ENCODE results near the gene AP3M1.
A peak's percentile ranks its signal among the peaks of the same experiment; 100 is the strongest.

Gene AP3M1

DNA sequence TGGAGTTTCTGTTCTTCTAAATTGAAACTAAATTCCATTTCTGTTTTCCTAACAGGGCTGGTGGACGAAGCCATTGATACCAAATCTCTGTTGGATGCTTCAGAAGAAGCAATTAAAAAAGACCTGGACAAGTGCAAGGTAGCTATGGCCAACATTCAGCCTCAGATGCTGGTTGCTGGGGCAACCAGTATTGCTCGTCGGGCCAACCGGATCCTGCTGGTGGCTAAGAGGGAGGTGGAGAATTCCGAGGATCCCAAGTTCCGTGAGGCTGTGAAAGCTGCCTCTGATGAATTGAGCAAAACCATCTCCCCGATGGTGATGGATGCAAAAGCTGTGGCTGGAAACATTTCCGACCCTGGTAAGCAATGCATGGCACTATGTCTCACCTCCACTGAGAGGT is 45.6 kb downstream of the AP3M1 start:
- Histone ChIP-seq H3K4me3 (ENCODE audit: low read depth, low read length) (no peak overlapping the region), H3K36me3 (ENCODE audit: control insufficient read depth in 2 of 2, insufficient read depth in 1 of 2, low read length in 2 of 2) (peaks cover 31 to 89% of the 10 kb centered on the region in 2 experiments), H3K9me3 (ENCODE audit: control insufficient read depth, insufficient read depth, low read depth, low read length) (no peaks in the 10 kb centered on the region), H3K27ac (ENCODE audit: extremely low read depth, low read depth, low read length) (no peak overlapping the region), H3K4me1 (ENCODE audit: control insufficient read depth, insufficient read depth, low read length) (no peaks in the 10 kb centered on the region)
- POLR2A ChIA-PET, result no interaction called here
- CTCF ChIA-PET, result interaction anchor here (0.6 to 3.4 kb wide), 6 partner anchors 13 to 724 kb away, joined by 3 to 37 read pairs (median 4); no protein-coding TSS in a partner anchor
- TF ChIP-seq PRDM2 (tag by site-specific recombination; IDR thresholded peaks at IDR 0.05; ENCODE audit: borderline replicate concordance), result no peak
- no peak for TF ChIP-seq ZNF292 (tag by site-specific recombination; IDR thresholded peaks at IDR 0.05; ENCODE audit: borderline replicate concordance, low read depth)
- TF ChIP-seq ZNF18 (tag by site-specific recombination; IDR thresholded peaks at IDR 0.05), result no peak
- TF ChIP-seq OSR2 (tag by site-specific recombination; IDR thresholded peaks at IDR 0.05), result no peak
- TF ChIP-seq ZNF488 (tag by site-specific recombination; IDR thresholded peaks at IDR 0.05), result no peak
- TF ChIP-seq ZNF19 (tag by site-specific recombination; IDR thresholded peaks at IDR 0.05; ENCODE audit: low read depth), result no peak
- TF ChIP-seq TRIM28 (IDR thresholded peaks at IDR 0.05; ENCODE audit: borderline replicate concordance, low read length), result no peak
- TF ChIP-seq ZNF404 (tag by site-specific recombination; IDR thresholded peaks at IDR 0.05), result no peak
- no peak for TF ChIP-seq ZNF785 (tag by site-specific recombination; IDR thresholded peaks at IDR 0.05)
- TF ChIP-seq ZNF132 (tag by site-specific recombination; IDR thresholded peaks at IDR 0.05; ENCODE audit: borderline replicate concordance), result no peak
- no peak for TF ChIP-seq ZNF626 (tag by site-specific recombination; IDR thresholded peaks at IDR 0.05)
- no peak for TF ChIP-seq ZNF311 (tag by site-specific recombination; IDR thresholded peaks at IDR 0.05; ENCODE audit: borderline replicate concordance)
- TF ChIP-seq, protein P1, sequence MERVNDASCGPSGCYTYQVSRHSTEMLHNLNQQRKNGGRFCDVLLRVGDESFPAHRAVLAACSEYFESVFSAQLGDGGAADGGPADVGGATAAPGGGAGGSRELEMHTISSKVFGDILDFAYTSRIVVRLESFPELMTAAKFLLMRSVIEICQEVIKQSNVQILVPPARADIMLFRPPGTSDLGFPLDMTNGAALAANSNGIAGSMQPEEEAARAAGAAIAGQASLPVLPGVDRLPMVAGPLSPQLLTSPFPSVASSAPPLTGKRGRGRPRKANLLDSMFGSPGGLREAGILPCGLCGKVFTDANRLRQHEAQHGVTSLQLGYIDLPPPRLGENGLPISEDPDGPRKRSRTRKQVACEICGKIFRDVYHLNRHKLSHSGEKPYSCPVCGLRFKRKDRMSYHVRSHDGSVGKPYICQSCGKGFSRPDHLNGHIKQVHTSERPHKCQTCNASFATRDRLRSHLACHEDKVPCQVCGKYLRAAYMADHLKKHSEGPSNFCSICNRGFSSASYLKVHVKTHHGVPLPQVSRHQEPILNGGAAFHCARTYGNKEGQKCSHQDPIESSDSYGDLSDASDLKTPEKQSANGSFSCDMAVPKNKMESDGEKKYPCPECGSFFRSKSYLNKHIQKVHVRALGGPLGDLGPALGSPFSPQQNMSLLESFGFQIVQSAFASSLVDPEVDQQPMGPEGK (tag by site-specific recombination; IDR thresholded peaks at IDR 0.05), result no peak

DNA sequence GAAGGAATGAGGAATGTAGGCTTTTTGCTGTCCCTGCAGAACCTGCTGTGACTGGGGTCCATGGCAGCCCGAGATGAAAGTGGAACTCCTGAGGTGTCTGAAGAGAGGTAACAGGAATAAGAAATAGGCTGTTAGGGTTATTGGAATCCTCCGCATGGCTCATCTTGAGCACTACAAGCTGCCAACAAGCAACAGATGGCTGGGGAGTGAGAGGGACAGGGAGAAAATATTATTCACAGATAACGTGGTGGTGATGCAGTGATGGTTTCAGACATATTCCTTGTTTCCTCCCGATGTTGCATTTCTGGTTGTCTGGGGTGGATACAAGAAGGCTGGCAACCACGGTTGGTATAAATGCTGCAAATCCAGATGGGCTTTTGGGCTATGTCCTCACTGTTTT is 46.1 kb downstream of the AP3M1 start:
- Histone ChIP-seq H3K27ac (ENCODE audit: extremely low read depth, low read depth, low read length) (no peak overlapping the region), H3K4me3 (ENCODE audit: low read depth, low read length) (no peak overlapping the region), H3K36me3 (ENCODE audit: control insufficient read depth in 2 of 2, insufficient read depth in 1 of 2, low read length in 2 of 2) (peaks cover 29 to 89% of the 10 kb centered on the region in 2 experiments), H3K4me1 (ENCODE audit: control insufficient read depth, insufficient read depth, low read length) (no peaks in the 10 kb centered on the region), H3K9me3 (ENCODE audit: control insufficient read depth, insufficient read depth, low read depth, low read length) (no peaks in the 10 kb centered on the region)
- TF ChIP-seq SCRT2 (tag by site-specific recombination; IDR thresholded peaks at IDR 0.05), result peak; percentile 53; the same call in 1 of the 2 replicates
- TF ChIP-seq SCRT1 (tag by site-specific recombination; IDR thresholded peaks at IDR 0.05; ENCODE audit: borderline replicate concordance), result peak; percentile 50; the same call in 1 of the 2 replicates
- TF ChIP-seq, protein P2, sequence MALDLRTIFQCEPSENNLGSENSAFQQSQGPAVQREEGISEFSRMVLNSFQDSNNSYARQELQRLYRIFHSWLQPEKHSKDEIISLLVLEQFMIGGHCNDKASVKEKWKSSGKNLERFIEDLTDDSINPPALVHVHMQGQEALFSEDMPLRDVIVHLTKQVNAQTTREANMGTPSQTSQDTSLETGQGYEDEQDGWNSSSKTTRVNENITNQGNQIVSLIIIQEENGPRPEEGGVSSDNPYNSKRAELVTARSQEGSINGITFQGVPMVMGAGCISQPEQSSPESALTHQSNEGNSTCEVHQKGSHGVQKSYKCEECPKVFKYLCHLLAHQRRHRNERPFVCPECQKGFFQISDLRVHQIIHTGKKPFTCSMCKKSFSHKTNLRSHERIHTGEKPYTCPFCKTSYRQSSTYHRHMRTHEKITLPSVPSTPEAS (tag by site-specific recombination; IDR thresholded peaks at IDR 0.05), result no peak
- CTCF ChIA-PET, result interaction anchor here (0.8 to 3.4 kb wide), 4 partner anchors 12 to 217 kb away, joined by 4 to 37 read pairs (median 4); no protein-coding TSS in a partner anchor
- POLR2A ChIA-PET, result no interaction called here
